AG20443 (cell line): ENCODE data around the gene NAA38.
"Not testable (repeated sequence)": the region's sequence is repeated elsewhere in the genome, so short reads cannot be mapped to it uniquely, and the experiment has no call there.

ENCODE experiments used
- DNase-seq: peaks from one replicate; pipeline ENCODE4 v3.0.0; 2012; ENCODE audit warnings: low spot score, mixed read lengths

Gene NAA38

GRCh38 chr17:7882068-7882467, 24.7 kb upstream of the NAA38 start:
- no peak for DNase-seq

DNA sequence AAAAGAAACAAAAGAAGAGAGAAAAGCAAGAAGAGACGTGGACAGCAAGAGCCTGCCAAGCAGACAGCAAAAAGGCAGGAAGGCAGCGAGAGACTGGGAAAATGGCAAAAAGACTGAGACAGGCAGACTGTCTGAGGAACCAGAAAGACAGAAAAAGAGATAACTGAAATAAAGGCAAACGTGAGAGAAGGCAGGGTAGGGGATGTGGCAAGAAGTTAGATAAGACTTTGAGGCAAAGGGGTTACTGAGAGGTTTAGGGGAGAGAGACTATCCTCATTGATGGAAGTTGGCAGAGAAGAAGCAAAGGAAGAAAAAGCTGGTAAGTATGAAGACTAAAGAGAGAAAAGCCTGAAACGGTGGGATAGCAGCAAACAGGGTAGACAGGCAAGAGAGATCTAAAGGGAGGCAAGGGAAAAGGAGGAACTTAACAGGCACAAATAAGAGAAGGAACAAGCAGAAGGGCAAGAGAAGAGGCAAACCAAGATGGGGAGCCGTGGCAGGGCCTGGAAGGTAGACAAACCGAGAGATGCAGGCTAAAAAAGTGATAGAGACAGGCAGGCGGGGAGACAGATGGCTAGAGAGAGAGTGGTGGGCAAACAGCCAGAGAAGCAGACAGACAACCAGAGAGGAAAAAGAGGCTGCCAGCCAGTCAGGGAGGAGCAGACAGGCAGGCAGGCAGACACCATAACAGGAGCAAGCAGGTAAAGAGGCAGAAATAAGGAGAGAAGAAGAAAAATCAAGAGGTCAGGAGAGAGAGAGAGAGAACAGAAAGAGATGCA, 24.1 kb upstream of the NAA38 start:
- DNase-seq = no peak

DNA sequence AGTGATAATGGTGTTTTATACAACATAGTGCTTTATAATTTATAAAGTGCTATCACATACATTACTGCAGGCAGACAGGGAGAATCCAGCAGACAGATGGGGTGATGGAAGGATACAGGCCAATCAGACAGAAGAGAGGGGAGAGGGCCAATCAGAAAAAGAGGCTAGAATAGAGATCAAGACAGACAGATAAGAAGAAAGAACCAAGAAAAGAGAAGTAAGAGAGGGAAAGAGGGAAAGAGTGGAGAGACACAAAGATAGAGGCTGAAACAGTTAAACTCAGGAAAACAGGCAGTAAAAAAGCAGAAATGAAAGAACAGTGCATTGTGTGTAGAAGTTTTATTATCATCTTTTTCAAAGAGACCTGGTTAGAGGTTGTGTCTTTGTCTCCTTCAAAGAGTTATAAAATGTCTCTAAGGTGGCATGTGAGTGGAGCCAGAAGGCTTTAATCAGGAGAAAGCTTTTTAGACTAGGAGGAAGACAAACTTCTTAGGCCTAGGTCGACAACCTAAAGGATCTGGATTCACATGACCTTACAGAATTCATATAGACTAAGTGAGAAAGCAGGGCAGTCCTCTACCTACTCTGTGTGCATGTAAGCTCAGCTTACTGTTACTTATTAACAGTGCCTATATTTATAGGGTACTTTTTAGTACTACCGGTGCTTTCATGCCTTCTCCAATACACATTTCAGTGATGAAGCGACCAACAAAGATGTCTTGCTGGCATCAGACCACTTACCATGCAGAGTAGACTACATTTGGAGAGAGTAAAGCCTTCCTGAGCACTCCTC, 22.9 kb upstream of the NAA38 start:
- no peak for DNase-seq

- no peak for DNase-seq
Measured at GRCh38 chr17:7878234-7878633, 20.9 kb upstream of the NAA38 start.

DNA sequence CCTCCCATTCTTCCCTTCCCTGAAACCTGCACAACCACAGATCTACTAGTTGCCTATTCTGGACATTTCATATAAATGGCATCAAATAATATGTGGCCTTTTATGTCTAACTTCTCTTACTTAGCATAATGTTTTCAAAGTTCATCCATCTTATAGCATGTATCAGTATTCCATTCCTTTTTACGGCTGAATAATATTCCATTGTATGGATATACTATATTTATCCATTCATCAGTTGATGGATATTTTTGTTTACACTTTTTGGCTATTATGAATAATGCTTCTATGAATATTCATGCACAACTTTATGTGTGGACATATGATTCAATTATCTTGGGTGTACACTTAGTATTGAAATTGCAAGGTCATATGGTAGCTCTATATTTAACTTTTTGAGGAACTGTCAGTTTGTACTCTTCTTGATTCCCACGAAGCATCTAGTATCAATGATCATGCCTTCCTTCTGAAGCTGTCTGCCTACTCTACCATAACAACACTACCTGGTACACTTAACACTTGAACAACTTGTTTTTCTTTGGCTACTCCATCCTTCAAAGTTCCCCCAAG, 18.5 kb upstream of the NAA38 start:
- DNase-seq = no peak

DNA sequence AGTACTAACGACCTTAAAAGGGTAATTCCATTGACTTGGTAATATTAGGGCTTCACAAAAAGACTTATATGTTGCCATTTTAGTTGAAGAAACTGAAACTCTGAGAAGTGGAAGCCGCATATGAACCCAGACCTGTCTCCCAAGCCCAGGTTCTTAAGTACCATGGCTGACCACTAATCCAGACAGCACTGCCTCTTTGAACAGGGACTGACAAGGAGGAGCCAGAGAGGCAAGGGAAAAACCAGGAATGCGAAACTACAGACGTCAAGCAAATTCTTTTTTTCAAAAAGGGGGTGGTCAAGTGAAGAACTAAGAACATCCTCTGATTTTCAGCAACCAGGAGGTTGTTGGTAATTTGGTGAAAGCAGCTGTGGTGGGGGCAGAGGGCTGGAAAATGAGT, 15.7 kb upstream of the NAA38 start:
- no peak for DNase-seq

- no peak for DNase-seq
Measured at GRCh38 chr17:7867881-7868329, 10.5 kb upstream of the NAA38 start.

DNA sequence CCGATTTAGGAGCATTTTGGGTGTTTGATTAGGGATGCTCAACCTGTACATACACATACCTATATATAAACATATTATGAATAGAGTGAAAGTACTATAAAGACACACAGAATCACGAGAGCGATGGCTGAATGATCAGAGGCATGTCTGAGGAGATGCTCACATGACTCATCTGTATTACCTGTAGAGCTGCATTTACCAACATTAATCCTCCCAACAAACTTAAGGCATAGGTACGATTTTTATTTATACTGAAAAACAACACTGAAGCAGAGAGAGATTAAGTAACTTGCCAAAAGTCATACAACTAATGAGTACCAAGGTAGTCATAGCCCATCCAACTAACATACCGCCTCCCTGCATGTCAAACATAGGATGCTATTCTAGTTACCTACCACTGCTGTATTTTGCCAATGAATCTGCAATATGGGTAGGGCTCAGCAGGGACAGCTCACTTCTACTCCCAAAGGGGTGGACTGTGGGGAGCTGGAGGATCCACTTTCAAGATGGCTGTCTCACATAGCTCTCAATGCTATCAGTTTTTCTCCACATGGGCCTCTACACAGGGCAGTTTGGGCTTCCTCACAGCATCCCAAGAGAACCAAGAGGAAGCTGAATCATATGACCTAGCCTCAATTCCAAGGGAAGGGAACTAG, 7.8 kb upstream of the NAA38 start:
- DNase-seq = no peak

- not testable (repeated sequence) for DNase-seq
Measured at GRCh38 chr17:7864384-7864783, 7.0 kb upstream of the NAA38 start.

GRCh38 chr17:7862692-7863437, 5.5 kb upstream of the NAA38 start:
- DNase-seq = peak; percentile 58

- no peak for DNase-seq
Measured at GRCh38 chr17:7859028-7859427, 1.7 kb upstream of the NAA38 start.

GRCh38 chr17:7858522-7858810, 1.1 kb upstream of the NAA38 start:
- peak; percentile 80 for DNase-seq

DNA sequence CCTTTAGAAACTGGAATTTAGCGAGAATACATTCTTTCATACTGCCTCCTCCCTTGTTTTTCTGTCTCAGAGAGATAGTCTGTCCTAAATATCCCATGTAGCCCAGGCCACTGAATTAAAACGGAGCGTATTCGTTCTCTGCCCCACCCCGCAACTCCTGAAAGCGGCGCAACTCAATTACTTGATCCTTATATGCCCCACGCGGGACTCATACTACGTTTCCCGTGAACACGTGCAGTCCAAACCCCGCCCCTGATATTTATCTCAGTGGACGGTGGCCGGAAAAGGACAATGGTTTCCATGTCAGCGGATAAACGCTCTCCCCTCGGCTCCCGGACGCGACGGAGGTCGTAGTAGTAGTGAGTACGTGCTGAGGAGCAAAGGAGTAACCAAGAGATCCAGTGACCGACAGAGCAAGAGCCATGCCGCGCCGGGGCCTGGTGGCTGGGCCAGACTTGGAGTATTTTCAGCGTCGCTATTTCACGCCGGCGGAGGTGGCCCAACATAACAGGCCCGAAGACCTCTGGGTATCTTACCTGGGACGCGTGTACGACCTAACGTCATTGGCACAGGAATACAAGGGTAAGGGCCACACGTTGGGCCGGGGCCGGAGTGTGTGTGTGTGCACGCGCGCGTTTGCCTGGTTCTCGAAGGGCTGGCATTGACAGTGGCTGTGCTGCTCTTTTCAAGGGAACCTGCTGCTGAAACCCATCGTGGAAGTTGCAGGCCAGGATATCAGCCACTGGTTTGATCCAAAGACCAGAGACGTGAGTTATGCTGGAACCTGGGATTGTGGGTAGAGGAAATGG, 558 bp upstream of the NAA38 start, which contains the start of gene CYB5D1:
Gene CYB5D1 (plus strand): TSS at position 291 of the 809 bp plus-strand sequence. CDS start 132 bp downstream, at position 423.
- DNase-seq = peak; percentile 85

- peak; percentile 15 for DNase-seq
Measured at GRCh38 chr17:7856011-7856810, 1.1 kb downstream of the NAA38 start.

DNA sequence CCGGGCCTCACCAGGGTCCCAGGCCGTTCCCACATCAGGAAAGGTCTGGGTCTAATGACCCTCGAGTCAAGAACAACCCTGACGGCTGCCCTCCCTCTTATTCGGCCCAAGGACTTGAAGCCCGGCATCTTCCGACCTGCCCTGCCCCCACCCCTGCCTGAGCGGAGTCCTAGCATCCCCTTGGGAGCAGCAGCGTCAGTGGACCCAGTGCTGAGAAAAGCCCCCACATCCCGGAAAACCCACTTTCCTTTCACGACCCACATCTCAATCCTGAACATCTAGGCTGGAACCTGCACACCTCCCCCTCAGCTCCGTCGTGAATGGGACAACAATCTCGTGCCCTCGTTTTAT, 1.7 kb downstream of the NAA38 start:
- no peak for DNase-seq

DNA sequence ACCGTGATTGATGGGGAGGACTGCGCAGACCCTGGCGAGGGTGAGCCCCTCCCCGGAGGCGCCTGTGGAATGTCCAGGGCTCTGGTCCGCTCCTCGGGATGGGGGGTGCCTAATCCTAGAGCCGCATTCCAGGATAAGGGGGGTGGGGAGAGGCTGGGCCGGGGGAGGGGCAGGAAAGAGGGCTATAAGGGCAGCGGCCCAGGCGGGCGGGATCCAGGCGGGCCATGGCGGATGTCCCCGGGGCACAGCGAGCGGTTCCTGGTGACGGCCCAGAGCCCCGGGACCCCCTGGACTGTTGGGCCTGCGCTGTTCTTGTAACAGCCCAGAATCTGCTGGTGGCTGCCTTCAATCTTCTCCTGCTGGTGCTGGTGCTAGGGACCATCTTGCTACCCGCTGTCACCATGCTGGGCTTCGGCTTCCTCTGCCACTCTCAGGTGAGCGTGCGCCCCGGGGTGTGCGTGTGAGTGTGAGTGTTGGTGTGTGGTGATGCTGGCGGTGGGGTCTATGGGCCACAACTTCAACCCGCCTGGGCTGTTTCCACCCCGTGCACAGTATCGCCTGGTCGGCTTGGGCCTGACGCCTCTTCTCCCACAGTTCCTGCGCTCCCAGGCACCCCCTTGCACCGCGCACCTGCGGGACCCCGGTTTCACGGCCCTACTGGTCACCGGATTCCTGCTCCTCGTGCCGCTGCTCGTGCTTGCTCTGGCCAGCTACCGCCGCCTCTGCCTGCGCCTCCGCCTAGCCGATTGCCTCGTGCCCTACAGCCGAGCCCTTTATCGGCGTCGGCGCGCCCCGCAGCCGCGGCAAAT, 2.3 kb downstream of the NAA38 start, which contains the start of gene TMEM88:
Gene TMEM88 (plus strand): TSS at position 216 of the 809 bp plus-strand sequence. CDS start 9 bp downstream, at position 225.
- no peak for DNase-seq

GRCh38 chr17:7854078-7854777, 3.1 kb downstream of the NAA38 start:
- DNase-seq = no peak

- DNase-seq = no peak
Measured at GRCh38 chr17:7853691-7854038, 3.7 kb downstream of the NAA38 start.
